ENCODE results near the gene RIC1. TPM values are rescaled to one million over a fixed set of nuclear protein-coding genes. Genes with fewer than 3 reads are reported as not detected.
"Not testable (repeated sequence)": the region's sequence is repeated elsewhere in the genome, so short reads cannot be mapped to it uniquely, and the experiment has no call there.

Gene RIC1
- total and polyA plus RNA-seq, 9 of the 15 experiments (the other 6 are each of a cell fraction or from before 2014, with no cell fraction given): 3.2 to 25.8 (median 15.0) TPM

- TF ChIP-seq CGGBP1 (CRISPR knock-in tag; IDR thresholded peaks at IDR 0.05): no peak
- no peak for TF ChIP-seq DMBX1 (CRISPR knock-in tag; IDR thresholded peaks at IDR 0.05; ENCODE audit: borderline replicate concordance)
Observed at GRCh38 chr9:5671711-5672353, 42.9 kb downstream of the RIC1 start (continued).

- CTCF ChIA-PET (ENCODE audit: low intra/inter-chr PET ratio); H3K27me3 ChIP-seq (ENCODE audit: control insufficient read depth in 2 of 2, insufficient read depth in 2 of 2, low read length in 2 of 2); H3K36me3 ChIP-seq (ENCODE audit: control insufficient read depth, insufficient read depth, low read length); H2AFZ ChIP-seq (ENCODE audit: low read depth, low read length); H4K20me1 ChIP-seq (replicated peaks; ENCODE audit: control insufficient read depth, insufficient read depth, low read length); H3K4me2 ChIP-seq (ENCODE audit: insufficient read depth, low read length); POLR2A ChIA-PET; H3K9me1 ChIP-seq (ENCODE audit: control insufficient read depth, insufficient read depth, low read length); H3K9me3 ChIP-seq (replicated peaks; ENCODE audit: control insufficient read depth, insufficient read depth, low read depth, low read length); BruUV-seq (replicated peaks); intact Hi-C loops (cut with micrococcal nuclease); H3K9ac ChIP-seq (ENCODE audit: insufficient read depth in 1 of 2, low read depth in 2 of 2, low read length in 2 of 2); in situ Hi-C loops (cut with MboI); H3K4me1 ChIP-seq (replicated peaks in 1 of 2; ENCODE audit: control insufficient read depth in 2 of 2, insufficient read depth in 2 of 2, low read length in 2 of 2); H3K4me3 ChIP-seq; TF ChIP-seq MYBL2 (CRISPR knock-in tag; IDR thresholded peaks at IDR 0.05; ENCODE audit: borderline replicate concordance): not testable (repeated sequence)
- peak; percentile 21; the same call in 1 of the 3 replicates for ATAC-seq
- H3K27ac ChIP-seq (ENCODE audit: extremely low read depth, low read depth, low read length): peak overlapping the region; percentile 50; the same call in 1 of the 3 replicates
- 51% methylated on average over 10 of the region's 11 CpGs for WGBS (ENCODE audit: insufficient coverage, low coverage, missing lambda C conversion rate)
- H3K79me2 ChIP-seq (ENCODE audit: control insufficient read depth, insufficient read depth, low read length): peaks cover 29% of the 10 kb centered on the region
- DNase-seq (ENCODE audit: extremely low read depth in 1 of 4, low spot score in 3 of 4): peak in 1 of 4 experiments; percentile 29
- FAIRE-seq: peak; percentile 63
- TF ChIP-seq CC2D1A (IDR thresholded peaks at IDR 0.05) (peak; percentile 94), TRIM24 (IDR thresholded peaks at IDR 0.05) (peak; percentile 64 to 66; a peak in 3 of 4 replicates), E2F8 (IDR thresholded peaks at IDR 0.05; ENCODE audit: low read depth, partially characterized antibody) (peak; percentile 75), MYBL2 (IDR thresholded peaks at IDR 0.05; ENCODE audit: low read depth) (peak; percentile 89)
- TF ChIP-seq, protein P1, sequence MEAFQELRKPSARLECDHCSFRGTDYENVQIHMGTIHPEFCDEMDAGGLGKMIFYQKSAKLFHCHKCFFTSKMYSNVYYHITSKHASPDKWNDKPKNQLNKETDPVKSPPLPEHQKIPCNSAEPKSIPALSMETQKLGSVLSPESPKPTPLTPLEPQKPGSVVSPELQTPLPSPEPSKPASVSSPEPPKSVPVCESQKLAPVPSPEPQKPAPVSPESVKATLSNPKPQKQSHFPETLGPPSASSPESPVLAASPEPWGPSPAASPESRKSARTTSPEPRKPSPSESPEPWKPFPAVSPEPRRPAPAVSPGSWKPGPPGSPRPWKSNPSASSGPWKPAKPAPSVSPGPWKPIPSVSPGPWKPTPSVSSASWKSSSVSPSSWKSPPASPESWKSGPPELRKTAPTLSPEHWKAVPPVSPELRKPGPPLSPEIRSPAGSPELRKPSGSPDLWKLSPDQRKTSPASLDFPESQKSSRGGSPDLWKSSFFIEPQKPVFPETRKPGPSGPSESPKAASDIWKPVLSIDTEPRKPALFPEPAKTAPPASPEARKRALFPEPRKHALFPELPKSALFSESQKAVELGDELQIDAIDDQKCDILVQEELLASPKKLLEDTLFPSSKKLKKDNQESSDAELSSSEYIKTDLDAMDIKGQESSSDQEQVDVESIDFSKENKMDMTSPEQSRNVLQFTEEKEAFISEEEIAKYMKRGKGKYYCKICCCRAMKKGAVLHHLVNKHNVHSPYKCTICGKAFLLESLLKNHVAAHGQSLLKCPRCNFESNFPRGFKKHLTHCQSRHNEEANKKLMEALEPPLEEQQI (IDR thresholded peaks at IDR 0.05): peak; percentile 94
Observed at GRCh38 chr9:5675046-5675445, 46.1 kb downstream of the RIC1 start.
